Erythroblast (primary cell): ENCODE data around the gene SLC23A2.
"Not testable (repeated sequence)": the region's sequence is repeated elsewhere in the genome, so short reads cannot be mapped to it uniquely, and the experiment has no call there.

Experiments used
- GATA1 ChIP-seq: IDR thresholded peaks from 2 replicates; pipeline ENCODE4 v1.6.1; 2011; ENCODE audit warnings: low read depth, mild to moderate bottlenecking, control low read depth, low read length, moderate library complexity
- POLR2A ChIP-seq: IDR thresholded peaks from 2 replicates; pipeline ENCODE4 v1.6.1; 2011; ENCODE audit warnings: mild to moderate bottlenecking, low read length

DNA sequence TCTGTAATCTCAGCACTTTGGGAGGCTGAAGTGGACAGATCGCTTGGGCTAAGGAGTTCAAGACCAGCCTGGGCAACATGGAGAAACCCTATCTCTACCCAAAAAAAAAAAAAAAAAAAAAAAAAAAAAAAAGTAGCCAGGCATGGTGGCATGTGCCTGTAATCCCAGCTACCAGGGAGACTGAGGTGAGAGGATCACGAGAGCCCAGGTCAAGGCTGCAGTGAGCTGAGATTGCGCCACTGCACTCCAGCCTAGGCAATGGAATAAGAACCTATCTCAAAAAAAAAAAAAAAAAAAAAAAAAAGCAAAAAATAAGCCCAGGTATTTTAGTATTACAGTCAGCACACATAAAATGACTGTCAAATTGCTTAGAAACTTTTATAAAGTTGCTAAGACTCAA is 152.5 kb downstream of the SLC23A2 start:
- TF ChIP-seq POLR2A, GATA1: not testable (repeated sequence)
